Measurements from ENCODE around the gene WBP2NL. TPM values are rescaled to one million over a fixed set of nuclear protein-coding genes. Genes with fewer than 3 reads are reported as not detected.

Gene WBP2NL
- total and polyA plus RNA-seq, 2 of the 8 experiments (the other 6 are each of a cell fraction or from before 2014, with no cell fraction given), result not detected

DNA sequence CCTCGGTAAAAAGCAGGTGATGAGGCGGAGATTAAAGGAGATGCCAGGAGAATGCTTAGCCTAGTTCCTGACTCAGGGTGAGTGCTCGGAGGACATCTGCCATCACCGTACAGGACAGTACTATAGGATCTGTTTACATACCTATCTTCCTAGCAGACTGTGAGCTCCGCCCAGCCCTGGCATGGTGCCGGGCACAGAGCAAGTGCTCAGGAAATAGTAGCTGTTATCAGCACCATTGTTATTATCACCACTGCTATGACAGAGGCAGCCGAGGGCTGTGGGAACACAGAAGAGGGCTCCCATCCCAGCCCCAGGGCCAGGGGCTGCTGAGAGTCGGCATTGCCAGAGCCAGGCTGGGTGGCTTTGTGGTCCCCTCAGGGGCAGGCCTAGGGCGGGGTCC is 30.0 kb upstream of the WBP2NL start:
- Histone ChIP-seq H3K4ac (replicated peaks; ENCODE audit: insufficient read length, low read depth, low read length) (no peak overlapping the region), H4K8ac (ENCODE audit: extremely low read depth, insufficient read depth, low read length) (no peak overlapping the region), H3K23me2 (ENCODE audit: low read depth, low read length) (no peaks in the 10 kb centered on the region), H3K4me3 (ENCODE audit: extremely low read depth in 1 of 4, insufficient read depth in 2 of 4, low read depth in 3 of 4, low read length in 4 of 4) (no peak overlapping the region), H2BK15ac (ENCODE audit: low read length) (0 out of 2 replicates have a peak overlapping the region, but pooled peaks have one; percentile 14), H2BK120ac (replicated peaks; ENCODE audit: low read depth, low read length) (no peak overlapping the region), H4K20me1 (replicated peaks in 1 of 2; ENCODE audit: control insufficient read depth in 1 of 2, insufficient read depth in 2 of 2, low read length in 2 of 2) (no peaks in the 10 kb centered on the region), H3K79me2 (ENCODE audit: control insufficient read depth in 1 of 2, insufficient read depth in 2 of 2, low read length in 2 of 2) (no peaks in the 10 kb centered on the region), H2AK5ac (ENCODE audit: low read depth, low read length) (0 out of 2 replicates have a peak overlapping the region, but pooled peaks have one; percentile 14), H2BK20ac (ENCODE audit: low read length) (no peak overlapping the region), H3K27ac (ENCODE audit: low read depth, low read length) (no peak overlapping the region), H3K56ac (replicated peaks; ENCODE audit: insufficient read length, low read depth, low read length) (no peak overlapping the region), H3K23ac (ENCODE audit: insufficient read length) (no peak overlapping the region), H2BK5ac (ENCODE audit: low read depth, low read length) (no peak overlapping the region), H4K91ac (replicated peaks; ENCODE audit: insufficient read length, low read length) (no peak overlapping the region), H3K18ac (ENCODE audit: extremely low read depth, low read length) (no peak overlapping the region), H2BK12ac (ENCODE audit: low read depth, low read length) (no peak overlapping the region), H3K4me1 (replicated peaks in 1 of 4; ENCODE audit: control insufficient read depth in 3 of 4, insufficient read depth in 4 of 4, low read length in 3 of 4) (peaks cover 1 to 18% (median 4%) of the 10 kb centered on the region in 4 experiments; a peak in 6 of 7 replicates), H3K9ac (replicated peaks in 1 of 4; ENCODE audit: extremely low read depth in 1 of 4, low read depth in 3 of 4, low read length in 3 of 4) (no peak overlapping the region), H3K79me1 (ENCODE audit: low read depth, low read length) (no peaks in the 10 kb centered on the region), H3K27me3 (replicated peaks in 1 of 4; ENCODE audit: control insufficient read depth in 3 of 4, extremely low read depth in 1 of 4, insufficient read depth in 3 of 4, low read length in 3 of 4) (peaks cover 0 to 3% (median 1%) of the 10 kb centered on the region in 4 experiments; a peak in 4 of 7 replicates), H3K36me3 (ENCODE audit: control insufficient read depth in 2 of 4, insufficient read depth in 4 of 4, low read length in 3 of 4) (no peaks in the 10 kb centered on the region), H3K9me3 (ENCODE audit: insufficient read depth in 2 of 2, low read depth in 1 of 2, low read length in 1 of 2) (no peaks in the 10 kb centered on the region), H3K4me2 (ENCODE audit: insufficient read depth in 1 of 2, low read depth in 2 of 2, low read length in 2 of 2) (no peak overlapping the region), H4K5ac (ENCODE audit: insufficient read length, low read depth, low read length) (no peak overlapping the region), H3K14ac (ENCODE audit: insufficient read length) (no peak overlapping the region), H2AFZ (ENCODE audit: low read length) (no peak overlapping the region)
- CTCF ChIA-PET (ENCODE audit: partially characterized antibody), result interaction anchor here (0.8 to 10.8 kb wide), 13 partner anchors 9 to 476 kb away, joined by 3 to 116 read pairs (median 4); partner anchors contain the start of genes NDUFA6 and SMDT1
- POLR2A ChIA-PET (ENCODE audit: partially characterized antibody), result interaction anchor here (1.2 to 3.8 kb wide), 3 partner anchors 9 to 122 kb away, joined by 3 to 13 read pairs (median 3); partner anchors contain the start of gene NDUFA6
- no peak for FAIRE-seq
- 82% methylated on average over 9 of the region's 9 CpGs; no CpG with 5 or more reads in 1 of the 2 experiments for WGBS, 2 experiments (ENCODE audit: extremely low coverage in 1 of 2, insufficient coverage in 1 of 2, insufficient read length in 1 of 2, insufficient replicate concordance in 2 of 2, low coverage in 1 of 2, low lambda C conversion rate in 2 of 2, missing lambda C conversion rate in 1 of 2)
- no peak for DNase-seq (ENCODE audit: low read depth in 1 of 2, low spot score in 2 of 2)
- TF ChIP-seq TAF7 (optimal IDR thresholded peaks at IDR 0.05; ENCODE audit: borderline replicate concordance, low read depth, low read length) (no peak), BRCA1 (IDR thresholded peaks at IDR 0.05; ENCODE audit: low read depth, low read length) (no peak), CREB1 (IDR thresholded peaks at IDR 0.05) (no peak), HDAC6 (IDR thresholded peaks at IDR 0.05; ENCODE audit: low read depth, low read length) (no peak), SRF (IDR thresholded peaks at IDR 0.05; ENCODE audit: low read depth, low read length) (no peak), EZH2 (IDR thresholded peaks at IDR 0.05; ENCODE audit: low read depth, low read length, severe bottlenecking) (no peak), NANOG (IDR thresholded peaks at IDR 0.05; ENCODE audit: insufficient read depth, low read depth, low read length, poor library complexity, severe bottlenecking) (no peak), RNF2 (IDR thresholded peaks at IDR 0.05; ENCODE audit: borderline replicate concordance, low read depth, low read length, missing control alignments, poor library complexity, severe bottlenecking) (no peak), EGR1 (IDR thresholded peaks at IDR 0.05; ENCODE audit: borderline replicate concordance, low read depth, low read length) (no peak), YY1 (IDR thresholded peaks at IDR 0.05; ENCODE audit: low read depth, low read length) (no peak), SAP30 (IDR thresholded peaks at IDR 0.05; ENCODE audit: insufficient read depth, insufficient replicate concordance, low read length) (no peak), KDM5A (IDR thresholded peaks at IDR 0.05; ENCODE audit: low read length) (no peak), SIRT6 (IDR thresholded peaks at IDR 0.05; ENCODE audit: low read length) (no peak), RFX5 (IDR thresholded peaks at IDR 0.05; ENCODE audit: borderline replicate concordance, low read depth, low read length) (no peak)

All from H1 (cell line).